ENCODE measurements around the gene NFX1.

DNA sequence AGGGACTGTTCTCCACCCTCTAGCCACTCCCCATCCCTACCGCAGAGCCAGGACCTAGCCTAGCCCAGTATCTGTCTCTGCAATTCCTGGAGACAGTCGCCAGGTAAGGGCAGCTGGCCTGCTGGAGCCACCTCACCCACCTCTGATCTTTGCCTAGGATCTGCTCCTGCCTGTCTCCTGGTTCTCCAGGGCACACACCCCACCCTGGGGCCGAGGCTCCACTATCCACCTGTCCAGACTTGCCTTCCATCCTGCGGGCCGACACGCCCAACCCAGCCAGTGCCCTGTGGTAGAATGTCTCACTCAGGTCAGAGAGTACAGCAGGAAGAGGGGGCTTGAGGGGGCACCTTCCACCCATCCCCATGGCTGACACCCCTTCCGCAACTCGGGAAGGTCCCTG lies 127.8 kb downstream of the NFX1 start:
- TF ChIP-seq POLR2A (IDR thresholded peaks at IDR 0.05) = no peak
- TF ChIP-seq, protein P1, sequence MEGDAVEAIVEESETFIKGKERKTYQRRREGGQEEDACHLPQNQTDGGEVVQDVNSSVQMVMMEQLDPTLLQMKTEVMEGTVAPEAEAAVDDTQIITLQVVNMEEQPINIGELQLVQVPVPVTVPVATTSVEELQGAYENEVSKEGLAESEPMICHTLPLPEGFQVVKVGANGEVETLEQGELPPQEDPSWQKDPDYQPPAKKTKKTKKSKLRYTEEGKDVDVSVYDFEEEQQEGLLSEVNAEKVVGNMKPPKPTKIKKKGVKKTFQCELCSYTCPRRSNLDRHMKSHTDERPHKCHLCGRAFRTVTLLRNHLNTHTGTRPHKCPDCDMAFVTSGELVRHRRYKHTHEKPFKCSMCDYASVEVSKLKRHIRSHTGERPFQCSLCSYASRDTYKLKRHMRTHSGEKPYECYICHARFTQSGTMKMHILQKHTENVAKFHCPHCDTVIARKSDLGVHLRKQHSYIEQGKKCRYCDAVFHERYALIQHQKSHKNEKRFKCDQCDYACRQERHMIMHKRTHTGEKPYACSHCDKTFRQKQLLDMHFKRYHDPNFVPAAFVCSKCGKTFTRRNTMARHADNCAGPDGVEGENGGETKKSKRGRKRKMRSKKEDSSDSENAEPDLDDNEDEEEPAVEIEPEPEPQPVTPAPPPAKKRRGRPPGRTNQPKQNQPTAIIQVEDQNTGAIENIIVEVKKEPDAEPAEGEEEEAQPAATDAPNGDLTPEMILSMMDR (IDR thresholded peaks at IDR 0.05) = no peak

All from upper lobe of left lung (tissue), 4 donors.